ENCODE results near the gene APOBEC2. TPM values are rescaled to one million over a fixed set of nuclear protein-coding genes. Genes with fewer than 3 reads are reported as not detected.

APOBEC2 gene
- total and polyA plus RNA-seq, 2 of the 4 experiments (the other 2 are of a cell fraction) = not detected

- Histone ChIP-seq H3K79me1 (ENCODE audit: low read depth in 1 of 2, low read length in 2 of 2) (no peaks in the 10 kb centered on the region), H3K4me3 (ENCODE audit: insufficient read depth, low read depth, low read length) (no peak overlapping the region), H2AK5ac (ENCODE audit: low read depth, low read length) (no peak overlapping the region), H3K23ac (ENCODE audit: low read depth, low read length) (no peak overlapping the region), H4K91ac (ENCODE audit: insufficient read depth, low read depth, low read length) (no peak overlapping the region), H2BK15ac (ENCODE audit: low read depth, low read length) (no peak overlapping the region), H4K5ac (ENCODE audit: low read depth, low read length) (no peak overlapping the region), H2AK9ac (replicated peaks; ENCODE audit: low read depth, low read length, poor library complexity) (no peak overlapping the region), H3K36me3 (ENCODE audit: control insufficient read depth, insufficient read depth, low read length) (no peaks in the 10 kb centered on the region), H3K4me2 (ENCODE audit: low read depth, low read length) (no peak overlapping the region), H3K14ac (replicated peaks; ENCODE audit: low read depth, low read length) (no peak overlapping the region), H2BK20ac (ENCODE audit: low read depth, low read length) (no peak overlapping the region), H3K4ac (ENCODE audit: low read depth, low read length) (no peak overlapping the region), H3K9ac (ENCODE audit: low read depth, low read length) (no peak overlapping the region), H2BK120ac (ENCODE audit: low read depth, low read length) (no peak overlapping the region), H4K20me1 (ENCODE audit: insufficient read depth, low read length) (no peaks in the 10 kb centered on the region), H3K27ac (ENCODE audit: insufficient read depth, low read length) (no peak overlapping the region), H3K9me1 (ENCODE audit: insufficient read depth, low read length) (0 out of 2 replicates have a peak, but pooled peaks cover 4% of the 10 kb centered on the region), H3K56ac (ENCODE audit: extremely low read depth, insufficient read depth, low read length) (no peak overlapping the region), H3K27me3 (ENCODE audit: control insufficient read depth, insufficient read depth, low read length) (peaks cover 11% of the 10 kb centered on the region), H3K18ac (ENCODE audit: low read depth, low read length) (no peak overlapping the region), H4K8ac (ENCODE audit: low read depth in 2 of 2, low read length in 2 of 2) (no peak overlapping the region), H2AFZ (replicated peaks; ENCODE audit: low read length, poor library complexity) (no peak overlapping the region), H3K4me1 (ENCODE audit: control insufficient read depth, insufficient read depth, low read length) (peaks cover 5% of the 10 kb centered on the region; the same call in 1 of the 2 replicates), H2BK5ac (ENCODE audit: low read depth, low read length, poor library complexity, severe bottlenecking) (no peak overlapping the region), H3K9me3 (ENCODE audit: control insufficient read depth, insufficient read depth, low read length) (no peaks in the 10 kb centered on the region)
- no TSS peak for BruUV-seq (replicated peaks)
- WGBS, 2 experiments (ENCODE audit: extremely low coverage in 2 of 2, insufficient read length in 1 of 2) = 76% methylated on average over 3 of the region's 5 CpGs; no CpG with 5 or more reads in 1 of the 2 experiments
- intact Hi-C loops (cut with micrococcal nuclease) (no loop called here), dilution Hi-C loops (cut with HindIII; ENCODE audit: low sequenced_read_pairs, unreplicated experiment) (no loop called here), in situ Hi-C loops (cut with MboI; ENCODE audit: low sequenced_read_pairs) (no loop called here)
- ChIA-PET POLR2A (ENCODE audit: unreplicated experiment) (no interaction called here), CTCF (no interaction called here)
- TF ChIP-seq ELK1 (IDR thresholded peaks at IDR 0.05; ENCODE audit: borderline replicate concordance, low read depth, low read length) (no peak), RAD21 (IDR thresholded peaks at IDR 0.05; ENCODE audit: low read length) (no peak)
- DNase-seq (no peak), ATAC-seq (ENCODE audit: low read depth) (no peak)
Observed at GRCh38 chr6:41051873-41052272, 1.1 kb upstream of the APOBEC2 start.
